SK-N-SH (cell line): ENCODE results near the gene SPSB1. TPM values are rescaled to one million over a fixed set of nuclear protein-coding genes. Genes with fewer than 3 reads are reported as not detected.

Experiments used
- CTCF ChIA-PET: fragments of 300-600, 350-600 bp; formaldehyde crosslinking; extraction: SDS; loops from one replicate; lab custom pipeline; 2021; lab: Yijun Ruan, JAX
- POLR2A ChIA-PET: fragments of 350-600 bp; sonication (Branson Sonifier 250); formaldehyde crosslinking; extraction: SDS; loops from one replicate; lab custom pipeline; 2020; ENCODE audit warnings: antibody characterized with exemption, inconsistent platforms; lab: Yijun Ruan, JAX
- DNase-seq: peaks from one replicate; pipeline ENCODE4 v3.0.0; 2012
- H2AFZ ChIP-seq: fragments of 200-600 bp; sonication (generic); 2 replicates; pipeline ENCODE4 v1.8.1; 2016; ENCODE audit warnings: antibody characterized with exemption, mild to moderate bottlenecking, low read depth
- H3F3A ChIP-seq: fragments of 200-600 bp; sonication (generic); replicated peaks from 2 replicates; pipeline ENCODE3; 2016; ENCODE audit warnings: antibody characterized with exemption, mild to moderate bottlenecking; ENCODE audit not compliant: insufficient read depth
- H3K27ac ChIP-seq, 2 experiments: fragments of 200-500 bp in 1 of 2; fragments of 200-600 bp in 1 of 2; sonication (Bioruptor generic) in 1 of 2; sonication (generic), shearing (Covaris generic) in 1 of 2; 2 replicates each; pipeline versions ENCODE4 v1.5.1 to v1.6.1; 2014 to 2016; ENCODE audit warnings: low read depth in 2 of 2, inconsistent platforms in 1 of 2, low read length in 1 of 2, mild to moderate bottlenecking in 1 of 2, mixed read lengths in 1 of 2
- H3K27me3 ChIP-seq: fragments of 200-600 bp; sonication (generic), shearing (Covaris generic); 2 replicates; pipeline ENCODE4 v1.6.1; 2016; ENCODE audit warnings: mixed run types; ENCODE audit not compliant: insufficient read depth
- H3K36me3 ChIP-seq, 2 experiments: fragments of 200-500 bp in 1 of 2; fragments of 200-600 bp in 1 of 2; sonication (Bioruptor generic) in 1 of 2; sonication (generic) in 1 of 2; replicated peaks in 1 of 2; 2 replicates each; pipeline versions ENCODE3 to v1.5.1; 2014 to 2016; ENCODE audit warnings: low read length in 1 of 2, mild to moderate bottlenecking in 1 of 2; ENCODE audit not compliant: insufficient read depth in 2 of 2, control insufficient read depth in 1 of 2
- H3K4me1 ChIP-seq, 2 experiments: fragments of 200-500 bp in 1 of 2; fragments of 200-600 bp in 1 of 2; sonication (Bioruptor generic) in 1 of 2; sonication (generic), shearing (Covaris generic) in 1 of 2; 2 replicates each; pipeline versions ENCODE4 v1.5.1 to v1.6.1; 2014 to 2016; ENCODE audit warnings: low read depth in 1 of 2, low read length in 1 of 2, mixed run types in 1 of 2; ENCODE audit not compliant: insufficient read depth in 2 of 2, control insufficient read depth in 1 of 2
- H3K4me2 ChIP-seq: fragments of 200-600 bp; sonication (generic), shearing (Covaris generic); 2 replicates; pipeline ENCODE4 v1.6.1; 2017; ENCODE audit warnings: mixed run types
- H3K4me3 ChIP-seq, 2 experiments: fragments of 200-500 bp in 1 of 2; fragments of 200-600 bp in 1 of 2; sonication (Bioruptor generic) in 1 of 2; sonication (generic), shearing (Covaris generic) in 1 of 2; 2 replicates each; pipeline versions ENCODE4 v1.5.1 to v1.8.1; 2014 to 2016; ENCODE audit warnings: low read depth in 2 of 2, inconsistent platforms in 1 of 2, low read length in 1 of 2, mild to moderate bottlenecking in 1 of 2, mixed read lengths in 1 of 2, moderate library complexity in 1 of 2
- H3K79me2 ChIP-seq: fragments of 200-600 bp; sonication (generic); 2 replicates; pipeline ENCODE4 v1.8.1; 2017; ENCODE audit warnings: mild to moderate bottlenecking; ENCODE audit not compliant: insufficient read depth
- H3K9ac ChIP-seq: fragments of 200-600 bp; sonication (generic); 2 replicates; pipeline ENCODE4 v1.6.1; 2017; ENCODE audit warnings: mixed run types
- H3K9me2 ChIP-seq: fragments of 200-600 bp; sonication (generic); 2 replicates; pipeline ENCODE4 v1.6.1; 2017; ENCODE audit warnings: mixed run types
- H3K9me3 ChIP-seq: fragments of 200-600 bp; sonication (generic); 2 replicates; pipeline ENCODE4 v1.6.1; 2017; ENCODE audit warnings: mixed run types, mild to moderate bottlenecking, moderate library complexity
- H4K20me1 ChIP-seq: fragments of 200-600 bp; sonication (generic); 2 replicates; pipeline ENCODE4 v1.6.1; 2017; ENCODE audit warnings: mild to moderate bottlenecking, mixed run types; ENCODE audit not compliant: insufficient read depth
- FOXM1 ChIP-seq: IDR thresholded peaks from 2 replicates; pipeline ENCODE4 v1.4.0; 2012; ENCODE audit warnings: low read depth, mild to moderate bottlenecking
- GABPA ChIP-seq: IDR thresholded peaks from 2 replicates; pipeline ENCODE4 v1.4.0; 2012; ENCODE audit warnings: low read depth, mild to moderate bottlenecking
- GATA2 ChIP-seq: sonication (generic); formaldehyde crosslinking; IDR thresholded peaks from 2 replicates; pipeline ENCODE4 v1.5.0; 2020; ENCODE audit warnings: mild to moderate bottlenecking, missing genetic modification reagents
- JUND ChIP-seq: IDR thresholded peaks from 2 replicates; pipeline ENCODE4 v1.4.0; 2012
- MEF2A ChIP-seq: IDR thresholded peaks from 2 replicates; pipeline ENCODE4 v1.4.0; 2012; ENCODE audit warnings: low read depth, borderline replicate concordance
- NFIC ChIP-seq: IDR thresholded peaks from 2 replicates; pipeline ENCODE4 v1.4.0; 2012; ENCODE audit warnings: borderline replicate concordance
- POLR2AphosphoS5 ChIP-seq: IDR thresholded peaks from 2 replicates; pipeline ENCODE4 v1.6.1; 2012; ENCODE audit warnings: low read depth, low read length
- RXRA ChIP-seq: IDR thresholded peaks from 2 replicates; pipeline ENCODE4 v1.4.0; 2012; ENCODE audit warnings: low read depth, mild to moderate bottlenecking, borderline replicate concordance
- SIN3A ChIP-seq: IDR thresholded peaks from 2 replicates; pipeline ENCODE4 v1.6.1; 2012; ENCODE audit warnings: low read depth, mild to moderate bottlenecking, low read length, moderate library complexity, borderline replicate concordance
- SMC3 ChIP-seq: IDR thresholded peaks from 2 replicates; pipeline ENCODE4 v1.6.1; 2012; ENCODE audit warnings: low read depth, low read length, improper control_type of control experiment
- TAF1 ChIP-seq: IDR thresholded peaks from 2 replicates; pipeline ENCODE4 v1.6.1; 2012; ENCODE audit warnings: low read depth, mild to moderate bottlenecking, low read length, moderate library complexity, borderline replicate concordance
- TCF12 ChIP-seq: IDR thresholded peaks from 2 replicates; pipeline ENCODE4 v1.4.0; 2012
- YY1 ChIP-seq: IDR thresholded peaks from 2 replicates; pipeline ENCODE4 v1.4.0; 2012; ENCODE audit warnings: low read depth, mild to moderate bottlenecking
- WGBS: methylation state at CpG from one replicate; pipeline ENCODE4 v1.1.6; 2017; ENCODE audit warnings: low lambda C conversion rate; 5-methylcytosine and 5-hydroxymethylcytosine counted together
- polyA plus RNA-seq, 3 experiments: library from polyadenylated mRNA; depleted of rRNA; stranded (reverse); fragments of >200 nt; gene quantifications; 2 replicates each; pipeline ENCODE4 v1.2.3, GENCODE V29; 2012
- TF ChIP-seq, protein P1 (sequence below): fragments of 150-350 bp; IDR thresholded peaks from 2 replicates; pipeline ENCODE4 v1.6.1; 2016; ENCODE audit warnings: mild to moderate bottlenecking, low read depth, low read length
- TF ChIP-seq, protein P2 (sequence below): fragments of 200-600 bp; sonication (generic); IDR thresholded peaks from 2 replicates; pipeline ENCODE4 v1.6.1; 2017; ENCODE audit warnings: antibody characterized with exemption, mild to moderate bottlenecking, moderate library complexity
- TF ChIP-seq, protein P3 (sequence below): IDR thresholded peaks from 2 replicates; pipeline ENCODE4 v1.4.0; 2012; ENCODE audit warnings: low read depth, borderline replicate concordance

The SPSB1 gene
- polyA plus RNA-seq, 1 of the 3 experiments (the other 2 are of a cell fraction): 9.2 TPM

DNA sequence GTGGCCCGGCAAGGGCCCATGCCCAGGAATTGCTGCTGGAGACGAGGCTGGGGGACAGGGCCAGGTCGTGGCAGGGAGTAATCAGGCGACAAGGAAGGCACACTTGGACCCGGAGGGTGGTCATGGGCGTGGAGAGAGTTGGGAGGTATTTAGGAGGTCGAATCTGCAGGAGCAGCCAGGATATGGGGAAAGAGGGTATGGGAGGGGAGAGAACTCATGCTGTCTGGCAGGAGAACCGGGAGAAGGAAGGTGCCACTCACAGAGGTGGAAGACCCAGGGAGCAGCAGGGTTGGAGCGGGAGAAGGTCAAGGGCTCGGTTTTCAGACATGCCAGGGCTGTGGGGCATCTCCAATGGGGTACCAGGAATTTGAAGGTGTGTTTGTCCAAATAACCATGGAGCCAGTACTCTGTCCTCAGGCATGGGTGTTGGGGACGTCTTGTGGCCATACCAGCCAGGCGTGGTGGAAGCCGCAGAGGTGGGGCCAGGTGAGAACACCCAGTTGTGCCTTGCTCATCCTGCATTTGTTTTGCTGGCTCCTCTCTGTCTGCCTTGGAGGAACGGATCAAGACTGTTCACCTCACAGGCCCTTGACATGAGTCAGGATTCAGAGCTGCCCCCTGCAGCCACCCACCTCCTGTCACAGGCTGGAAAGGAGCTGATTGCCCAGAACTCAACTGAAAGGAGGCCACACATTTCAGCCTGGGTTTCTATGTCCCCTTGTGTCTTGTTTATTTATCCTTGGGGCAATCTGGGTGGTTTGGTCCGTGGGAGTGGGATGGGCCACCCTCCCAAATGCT is 111.6 kb downstream of the SPSB1 start:
- H3K36me3 ChIP-seq: no peaks in the 10 kb centered on the region
- no peak overlapping the region for H3K9ac ChIP-seq
- no peak overlapping the region for H3K27ac ChIP-seq
- no peak overlapping the region for H3K4me3 ChIP-seq
- no peak for DNase-seq
- WGBS: 86% methylated on average over 14 of the region's 15 CpGs
- no peak for TF ChIP-seq YY1
- no peak for TF ChIP-seq TCF12
- no peak for TF ChIP-seq SIN3A
- TF ChIP-seq, protein P1, sequence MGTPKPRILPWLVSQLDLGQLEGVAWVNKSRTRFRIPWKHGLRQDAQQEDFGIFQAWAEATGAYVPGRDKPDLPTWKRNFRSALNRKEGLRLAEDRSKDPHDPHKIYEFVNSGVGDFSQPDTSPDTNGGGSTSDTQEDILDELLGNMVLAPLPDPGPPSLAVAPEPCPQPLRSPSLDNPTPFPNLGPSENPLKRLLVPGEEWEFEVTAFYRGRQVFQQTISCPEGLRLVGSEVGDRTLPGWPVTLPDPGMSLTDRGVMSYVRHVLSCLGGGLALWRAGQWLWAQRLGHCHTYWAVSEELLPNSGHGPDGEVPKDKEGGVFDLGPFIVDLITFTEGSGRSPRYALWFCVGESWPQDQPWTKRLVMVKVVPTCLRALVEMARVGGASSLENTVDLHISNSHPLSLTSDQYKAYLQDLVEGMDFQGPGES: no peak
- no peak for TF ChIP-seq SMC3
- TF ChIP-seq, protein P2, sequence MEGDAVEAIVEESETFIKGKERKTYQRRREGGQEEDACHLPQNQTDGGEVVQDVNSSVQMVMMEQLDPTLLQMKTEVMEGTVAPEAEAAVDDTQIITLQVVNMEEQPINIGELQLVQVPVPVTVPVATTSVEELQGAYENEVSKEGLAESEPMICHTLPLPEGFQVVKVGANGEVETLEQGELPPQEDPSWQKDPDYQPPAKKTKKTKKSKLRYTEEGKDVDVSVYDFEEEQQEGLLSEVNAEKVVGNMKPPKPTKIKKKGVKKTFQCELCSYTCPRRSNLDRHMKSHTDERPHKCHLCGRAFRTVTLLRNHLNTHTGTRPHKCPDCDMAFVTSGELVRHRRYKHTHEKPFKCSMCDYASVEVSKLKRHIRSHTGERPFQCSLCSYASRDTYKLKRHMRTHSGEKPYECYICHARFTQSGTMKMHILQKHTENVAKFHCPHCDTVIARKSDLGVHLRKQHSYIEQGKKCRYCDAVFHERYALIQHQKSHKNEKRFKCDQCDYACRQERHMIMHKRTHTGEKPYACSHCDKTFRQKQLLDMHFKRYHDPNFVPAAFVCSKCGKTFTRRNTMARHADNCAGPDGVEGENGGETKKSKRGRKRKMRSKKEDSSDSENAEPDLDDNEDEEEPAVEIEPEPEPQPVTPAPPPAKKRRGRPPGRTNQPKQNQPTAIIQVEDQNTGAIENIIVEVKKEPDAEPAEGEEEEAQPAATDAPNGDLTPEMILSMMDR: no peak
- no peak for TF ChIP-seq MEF2A
- TF ChIP-seq, protein P3, sequence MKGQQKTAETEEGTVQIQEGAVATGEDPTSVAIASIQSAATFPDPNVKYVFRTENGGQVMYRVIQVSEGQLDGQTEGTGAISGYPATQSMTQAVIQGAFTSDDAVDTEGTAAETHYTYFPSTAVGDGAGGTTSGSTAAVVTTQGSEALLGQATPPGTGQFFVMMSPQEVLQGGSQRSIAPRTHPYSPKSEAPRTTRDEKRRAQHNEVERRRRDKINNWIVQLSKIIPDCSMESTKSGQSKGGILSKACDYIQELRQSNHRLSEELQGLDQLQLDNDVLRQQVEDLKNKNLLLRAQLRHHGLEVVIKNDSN: no peak
- no peak for TF ChIP-seq TAF1
- no peak for TF ChIP-seq NFIC
- no peak for TF ChIP-seq POLR2AphosphoS5
- no peak for TF ChIP-seq GATA2 (CRISPR knock-in tag)
- no peak for TF ChIP-seq FOXM1
- no peak for TF ChIP-seq JUND
- TF ChIP-seq RXRA: no peak
- no peak for TF ChIP-seq GABPA
- no peak overlapping the region for H3K4me2 ChIP-seq
- ChIA-PET CTCF (interaction anchor here (0.5 to 1.2 kb wide), 4 partner anchors 18 to 115 kb away, joined by 3 to 4 read pairs (median 4); no protein-coding TSS in a partner anchor), POLR2A (no interaction called here)
- no peaks in the 10 kb centered on the region for H4K20me1 ChIP-seq
- H3K27me3 ChIP-seq: no peaks in the 10 kb centered on the region
- no peaks in the 10 kb centered on the region for H3K79me2 ChIP-seq
- no peaks in the 10 kb centered on the region for H3K9me3 ChIP-seq
- H3K4me1 ChIP-seq: peaks cover 11 to 12% of the 10 kb centered on the region in 2 experiments; a peak in 2 of 4 replicates
- peaks cover 7% of the 10 kb centered on the region for H3F3A ChIP-seq
- no peak overlapping the region for H2AFZ ChIP-seq
- no peaks in the 10 kb centered on the region for H3K9me2 ChIP-seq
